GM19438 (cell line): ENCODE data around the gene MFGE8.

Experiments
- ATAC-seq: cut with Tn5 transposase; IDR thresholded peaks from one replicate; pipeline ENCODE4 v1.9.1; 2021; ENCODE audit warnings: low read depth; ENCODE audit not compliant: unreplicated experiment

Gene MFGE8

DNA sequence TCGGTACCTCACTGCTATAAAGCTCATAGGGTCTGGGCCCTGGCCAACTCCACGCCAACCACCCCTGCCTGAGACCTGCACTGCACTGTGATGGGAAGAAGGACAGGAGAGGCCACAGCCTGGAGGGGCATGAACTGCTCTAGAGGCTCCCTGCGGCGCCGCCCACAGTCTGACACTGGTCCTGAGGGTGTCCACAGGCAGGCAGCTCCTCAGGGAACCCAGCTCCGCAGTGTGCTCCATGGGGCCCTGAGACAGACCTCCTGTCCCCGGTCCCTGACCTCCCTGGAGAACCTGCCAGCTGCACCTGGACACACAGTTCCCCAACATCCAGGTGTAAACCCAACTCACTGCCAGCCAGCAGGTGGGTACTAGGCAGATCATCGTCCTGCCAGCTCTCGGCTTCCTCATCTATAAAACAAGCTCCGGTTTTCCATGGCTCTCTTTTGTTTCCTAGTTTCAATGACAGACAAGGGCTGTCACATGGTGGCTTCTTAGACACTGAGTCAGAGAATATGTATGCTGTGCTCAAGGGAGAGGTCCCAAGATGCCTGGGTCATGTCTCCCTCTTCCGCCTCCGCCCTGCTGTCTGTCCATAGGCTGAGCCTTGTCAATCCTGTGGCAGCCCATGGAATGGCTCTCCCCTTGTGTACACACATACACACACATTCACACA is 12.7 kb downstream of the MFGE8 start:
- ATAC-seq, result no peak

DNA sequence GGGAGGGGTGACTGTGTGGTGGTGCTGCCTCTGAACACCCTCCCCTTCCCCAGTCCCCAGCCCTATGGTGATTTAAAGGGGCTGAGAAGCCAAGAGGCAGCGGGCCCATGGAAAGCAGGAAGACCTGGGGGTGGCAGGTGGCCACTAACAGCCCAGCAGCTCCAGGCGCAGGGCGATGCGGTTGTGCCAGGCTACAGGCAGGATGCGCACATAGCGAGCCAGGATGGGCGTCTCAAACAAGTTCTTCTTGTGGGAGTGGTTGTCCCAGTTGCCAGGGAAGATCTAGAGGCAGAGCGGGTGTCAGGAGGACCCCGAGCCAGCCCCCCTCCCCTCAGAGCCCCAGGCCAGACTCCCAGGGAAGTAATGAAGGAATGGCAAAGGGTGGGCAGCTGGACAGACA is 13.9 kb downstream of the MFGE8 start:
- no peak for ATAC-seq

DNA sequence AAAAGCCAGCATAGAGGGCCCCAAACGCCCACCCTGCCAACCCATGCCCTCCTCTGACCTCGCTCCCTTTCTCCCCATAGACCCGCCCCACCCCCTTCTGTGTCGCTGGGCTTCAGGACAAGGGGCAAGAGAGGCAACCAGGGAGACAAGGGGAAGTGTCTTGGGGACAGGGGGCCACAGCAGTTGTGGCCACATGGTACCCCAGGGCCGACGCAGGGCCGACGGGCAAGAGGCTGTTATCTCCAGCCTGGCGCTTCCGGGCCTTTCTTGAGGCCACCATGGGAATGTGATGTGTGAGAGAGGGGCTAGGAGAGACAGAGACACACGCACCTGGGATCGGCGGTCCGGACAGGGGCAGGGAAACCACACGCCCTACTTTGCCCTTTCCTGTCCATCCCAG is 14.4 kb downstream of the MFGE8 start:
- ATAC-seq, result no peak

DNA sequence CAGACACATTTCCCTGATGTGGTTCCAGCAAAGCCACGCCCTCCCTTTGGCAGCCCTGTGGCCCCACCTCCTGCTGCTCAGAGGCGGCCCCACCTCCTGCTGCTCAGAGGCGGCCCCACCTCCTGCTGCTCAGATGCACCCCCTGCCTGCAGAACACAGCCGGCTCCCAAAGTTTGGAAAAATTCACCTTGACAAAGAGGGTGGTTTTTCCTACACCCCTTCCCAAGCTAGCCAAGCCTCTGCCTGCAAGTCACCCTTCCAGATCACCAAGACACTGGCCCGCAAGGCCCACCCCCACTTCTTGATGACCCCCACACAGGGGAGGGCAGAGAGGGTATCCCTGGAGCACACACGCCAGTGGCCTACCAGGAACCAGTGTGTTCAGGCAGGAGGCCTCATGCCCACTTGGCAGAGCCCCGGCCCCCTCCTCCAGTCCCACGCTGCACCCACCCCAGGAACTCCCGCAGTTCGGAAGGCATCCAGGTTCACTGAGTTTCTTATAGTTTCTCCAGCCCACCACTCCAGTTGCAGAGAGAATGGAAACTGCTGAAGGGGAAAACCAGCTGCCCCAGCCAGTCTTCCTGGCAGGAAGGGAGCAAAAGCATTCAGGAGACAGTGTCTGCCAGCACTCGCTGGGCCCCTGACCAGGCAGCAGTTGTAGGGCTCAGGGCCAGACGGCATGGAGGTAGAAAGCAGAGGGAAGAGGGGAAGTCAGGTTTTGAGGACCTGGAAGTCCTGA is 15.6 kb downstream of the MFGE8 start:
- peak; percentile 52 for ATAC-seq

DNA sequence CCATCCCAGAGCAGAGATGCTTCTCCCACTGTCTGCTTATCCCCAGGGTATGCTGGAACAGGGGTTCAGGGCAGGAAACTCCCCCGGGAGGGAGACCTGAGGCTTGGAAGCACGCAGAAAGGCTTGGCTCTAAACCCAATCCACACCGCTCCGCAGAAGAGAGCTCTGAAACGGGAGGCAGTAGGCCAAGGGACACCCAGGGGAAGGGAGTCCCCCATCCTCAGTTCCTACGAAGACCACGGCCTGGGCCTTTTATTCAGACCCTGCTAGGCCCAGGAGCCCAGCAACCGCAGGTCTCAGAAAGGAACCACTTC is 16.1 kb downstream of the MFGE8 start:
- ATAC-seq, result no peak

DNA sequence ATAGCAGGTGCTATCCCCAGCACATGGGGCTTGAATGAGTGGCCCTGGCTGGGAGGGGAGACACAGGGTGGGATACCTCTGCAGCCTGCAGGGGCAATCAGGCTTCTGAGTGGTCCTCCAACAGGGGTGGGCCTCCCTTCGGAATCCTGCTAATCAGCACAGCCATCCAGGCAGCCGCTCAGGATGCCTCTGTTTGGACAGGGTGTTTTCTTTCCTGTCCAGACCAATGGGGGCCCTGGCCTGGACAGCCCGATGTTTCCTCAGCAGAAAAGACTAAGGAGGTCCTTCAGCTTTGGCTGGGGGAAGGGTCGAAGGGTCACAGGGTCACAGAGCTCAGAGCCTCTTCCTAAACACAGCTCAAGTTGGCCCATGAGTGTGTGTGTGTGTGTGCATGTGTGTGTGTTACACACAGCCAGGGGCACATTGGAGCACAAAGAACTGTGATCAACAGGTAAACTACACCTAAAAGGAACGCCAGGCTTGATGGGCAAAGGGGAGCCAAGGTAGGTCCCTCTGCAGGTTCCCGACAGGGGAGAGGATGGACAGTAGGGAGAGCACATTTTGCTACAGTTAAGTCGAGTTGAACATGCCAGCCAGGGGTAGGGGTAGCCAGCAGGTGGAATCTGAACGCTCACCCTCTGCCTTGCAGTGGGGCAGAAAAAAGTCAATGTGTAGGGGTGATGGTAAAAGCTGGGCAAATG is 16.7 kb downstream of the MFGE8 start:
- no peak for ATAC-seq

DNA sequence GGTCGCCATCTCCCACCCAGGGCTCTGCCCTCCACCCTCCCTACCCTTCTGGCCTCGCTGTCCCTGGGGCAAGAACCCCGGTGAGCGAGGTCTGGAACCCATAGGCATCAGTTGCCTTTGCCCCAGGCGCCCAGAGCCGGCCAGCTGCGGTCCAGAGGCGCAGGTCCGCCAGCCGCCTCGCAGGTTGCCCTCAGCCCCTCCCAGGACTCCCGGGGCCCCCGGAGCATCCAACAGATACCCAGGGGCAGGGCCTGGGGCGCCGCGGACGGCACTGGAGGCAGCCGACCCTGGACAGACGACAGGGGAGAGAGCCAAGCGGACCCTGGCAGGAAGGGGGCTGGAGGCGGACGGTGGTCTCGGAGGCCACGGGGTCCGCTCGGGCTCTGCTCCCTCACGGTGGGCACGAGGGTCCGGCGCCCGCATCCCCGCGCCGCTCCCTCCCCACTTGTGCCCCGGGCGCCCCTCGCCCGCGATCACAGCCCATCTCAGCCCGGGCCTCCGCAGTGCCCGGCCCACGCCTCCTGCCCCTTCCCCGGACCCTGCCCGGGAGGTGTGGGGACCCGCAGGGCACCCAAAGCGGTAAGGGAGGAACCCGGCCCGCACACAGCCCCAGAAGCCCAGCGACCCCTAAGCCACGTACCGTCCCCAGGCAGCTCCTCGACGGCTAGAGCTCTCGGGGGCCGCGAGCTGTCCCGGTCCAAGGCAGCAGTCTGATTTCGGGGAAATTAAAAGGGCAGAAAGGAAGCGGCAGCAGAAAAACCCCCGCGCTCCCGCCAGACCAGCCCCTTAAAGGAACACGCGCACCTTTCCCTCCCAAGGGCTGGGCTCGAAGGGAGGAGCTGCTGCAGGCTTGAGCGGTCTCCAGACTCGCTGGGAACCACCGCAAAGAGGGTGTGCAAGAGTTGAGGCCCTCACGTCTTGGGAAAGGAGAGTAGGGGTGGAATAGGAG is 18.1 kb downstream of the MFGE8 start, which contains the start of gene HAPLN3:
TSS of gene HAPLN3 (minus strand) at position 726 of the 949 bp plus-strand sequence. CDS start 8,246 bp downstream, outside the sequence.
- ATAC-seq, result peak; percentile 17

DNA sequence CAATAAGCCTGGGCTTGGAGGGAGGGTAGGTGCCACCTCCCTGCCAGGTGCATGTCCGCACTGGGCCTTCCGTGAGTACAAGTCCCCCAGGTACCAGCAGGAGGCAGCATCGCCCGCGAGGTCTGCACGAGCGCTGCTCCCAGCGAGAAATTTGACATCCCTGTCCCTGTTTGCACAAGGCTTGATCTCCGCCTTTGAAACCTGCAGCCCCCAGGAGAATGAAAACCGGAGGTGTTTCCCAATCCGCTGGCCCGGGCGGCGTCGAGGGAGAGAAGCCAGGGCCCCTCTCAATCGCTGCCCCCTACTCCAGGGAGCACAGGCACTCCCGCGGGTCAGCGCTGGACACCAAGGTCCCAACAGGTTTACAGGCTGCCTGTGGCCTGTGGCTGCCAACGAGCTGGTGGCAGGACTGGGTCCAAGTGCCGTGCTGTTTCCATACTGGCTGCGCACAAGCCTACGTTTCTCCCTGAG is 18.8 kb downstream of the MFGE8 start:
- ATAC-seq, result peak; percentile 55

DNA sequence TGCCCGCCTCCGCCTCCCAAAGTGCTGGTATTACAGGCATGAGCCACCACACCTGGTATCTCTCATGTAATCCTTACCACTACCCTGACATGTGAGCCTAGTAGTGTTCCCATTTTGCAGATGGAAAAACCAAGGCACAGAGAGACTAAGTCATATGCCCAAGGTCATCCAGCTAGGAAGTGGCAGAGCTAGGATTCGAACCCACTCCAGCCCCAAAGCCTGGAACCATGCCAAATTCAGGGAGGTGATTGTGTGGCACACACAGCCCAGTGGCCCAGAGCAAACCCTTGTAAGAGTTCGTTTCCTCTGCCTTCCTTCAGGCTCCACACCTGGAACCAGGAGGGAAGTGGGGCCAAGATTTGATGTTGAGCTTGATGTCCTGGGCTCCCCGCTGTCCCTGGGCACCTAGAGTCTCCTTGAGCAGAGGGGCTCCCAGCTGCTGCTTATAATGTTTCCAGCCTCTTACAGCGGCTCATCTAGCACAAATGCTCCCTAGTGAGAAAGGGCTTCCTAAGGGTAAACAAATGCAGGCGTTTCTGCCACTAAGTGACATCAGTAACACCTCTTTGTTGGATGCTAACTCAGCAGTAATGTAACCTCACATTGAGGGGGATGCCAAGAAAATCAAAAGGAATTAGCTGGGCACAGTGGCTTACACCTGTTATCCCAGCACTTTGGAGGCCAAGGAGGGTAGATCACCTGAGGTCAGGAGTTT is 21.5 kb downstream of the MFGE8 start:
- no peak for ATAC-seq

DNA sequence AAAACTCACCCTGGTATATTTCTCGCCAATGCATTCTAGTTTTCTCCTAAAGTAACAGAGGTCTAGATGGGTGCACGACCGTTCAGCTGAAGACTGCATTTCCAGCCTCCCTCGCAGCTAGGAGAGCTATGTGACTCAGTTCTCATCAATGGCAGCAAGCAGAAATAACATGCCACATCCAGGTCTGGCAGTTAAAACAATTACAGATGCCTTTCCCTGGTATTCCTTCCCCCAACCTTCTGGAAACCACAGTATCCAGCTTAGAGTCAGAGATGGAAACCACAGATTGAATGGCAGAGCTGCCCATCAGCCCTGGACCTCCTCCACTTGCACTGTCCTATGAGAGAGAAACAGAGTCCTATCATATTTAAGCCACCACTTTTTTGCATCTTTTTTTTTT is 22.7 kb downstream of the MFGE8 start:
- ATAC-seq, result no peak

DNA sequence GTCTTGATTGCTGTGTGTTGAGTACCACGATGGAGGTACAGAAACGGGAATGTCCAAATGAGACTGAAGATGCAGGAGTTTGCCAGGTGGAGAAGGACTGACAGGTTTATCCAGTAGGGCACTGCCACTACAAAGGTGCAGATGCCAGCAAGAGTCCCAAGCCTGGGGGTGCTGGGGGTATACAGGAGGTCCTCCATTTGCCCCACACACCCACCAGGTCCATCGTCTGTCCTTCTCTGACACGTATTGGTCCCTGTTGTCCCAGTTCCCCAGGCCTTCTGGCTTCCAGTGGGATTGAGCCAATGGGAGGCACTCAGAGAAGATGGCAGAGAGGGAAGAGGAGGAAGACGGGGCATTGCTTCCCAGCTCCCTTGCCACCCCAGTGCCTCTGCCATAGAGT is 24.5 kb downstream of the MFGE8 start:
- no peak for ATAC-seq

DNA sequence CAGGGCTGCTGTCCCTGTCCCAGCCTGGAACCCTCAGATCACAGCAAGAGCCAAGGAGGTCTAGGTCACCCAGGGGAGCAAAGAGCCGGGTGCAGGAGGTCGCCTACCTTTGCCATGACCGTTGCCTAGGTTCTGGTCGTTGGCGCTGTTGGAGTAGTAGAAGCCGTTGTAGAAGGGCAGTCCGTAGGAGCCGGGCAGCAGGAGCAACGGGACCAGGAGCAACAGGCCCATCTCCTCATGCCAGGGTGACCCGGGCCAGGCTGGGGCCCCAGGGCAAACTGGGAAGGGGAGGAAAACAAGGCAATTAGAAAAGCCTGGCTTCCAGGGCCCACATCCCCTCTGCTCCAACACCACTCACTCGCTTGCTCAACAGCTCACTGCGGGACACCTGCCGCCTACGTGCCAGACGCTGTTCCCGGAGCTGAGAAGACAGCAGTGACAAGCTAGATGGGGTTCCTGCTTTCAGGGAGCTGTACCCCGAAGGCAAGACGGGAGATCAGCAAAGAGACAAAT is 26.1 kb downstream of the MFGE8 start:
- ATAC-seq, result no peak

DNA sequence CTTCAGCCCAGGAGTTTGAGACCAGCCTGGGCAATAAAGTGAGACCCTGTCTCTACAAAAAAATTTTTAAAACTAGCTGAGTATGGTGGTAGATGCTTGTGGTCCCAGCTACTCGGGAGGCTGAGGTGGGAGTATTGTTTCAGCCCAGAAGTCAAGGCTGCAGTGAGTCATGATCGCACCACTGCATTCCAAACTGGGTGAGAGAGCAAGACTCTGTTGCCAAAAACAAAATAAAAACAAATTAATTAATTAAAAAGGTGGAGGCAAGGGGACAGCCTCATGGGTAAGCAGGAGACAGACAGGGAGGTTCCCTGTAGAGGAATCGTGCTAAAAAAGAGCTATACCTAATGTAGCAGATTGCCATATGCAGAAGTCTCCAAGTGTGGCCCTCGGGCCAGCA is 30.4 kb downstream of the MFGE8 start:
- no peak for ATAC-seq

DNA sequence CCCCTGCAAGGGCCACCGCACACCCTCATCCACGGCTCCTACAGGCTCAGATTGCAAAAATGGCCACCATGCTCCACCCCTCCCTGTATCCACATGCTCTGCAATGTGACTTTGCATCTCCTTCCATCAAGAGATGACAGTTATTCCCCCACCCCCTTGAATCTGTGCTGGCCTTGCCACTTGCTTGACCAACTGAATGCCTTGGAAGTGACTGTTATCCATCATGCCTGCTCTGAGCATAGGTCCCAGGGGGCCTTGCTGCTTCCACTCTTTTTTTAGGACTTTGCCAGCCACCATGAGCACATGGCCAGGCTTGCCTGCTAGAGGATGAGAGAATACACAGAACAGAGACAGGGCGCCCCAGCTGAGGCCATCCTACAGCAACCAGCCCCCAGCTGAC is 31.4 kb downstream of the MFGE8 start:
- no peak for ATAC-seq

DNA sequence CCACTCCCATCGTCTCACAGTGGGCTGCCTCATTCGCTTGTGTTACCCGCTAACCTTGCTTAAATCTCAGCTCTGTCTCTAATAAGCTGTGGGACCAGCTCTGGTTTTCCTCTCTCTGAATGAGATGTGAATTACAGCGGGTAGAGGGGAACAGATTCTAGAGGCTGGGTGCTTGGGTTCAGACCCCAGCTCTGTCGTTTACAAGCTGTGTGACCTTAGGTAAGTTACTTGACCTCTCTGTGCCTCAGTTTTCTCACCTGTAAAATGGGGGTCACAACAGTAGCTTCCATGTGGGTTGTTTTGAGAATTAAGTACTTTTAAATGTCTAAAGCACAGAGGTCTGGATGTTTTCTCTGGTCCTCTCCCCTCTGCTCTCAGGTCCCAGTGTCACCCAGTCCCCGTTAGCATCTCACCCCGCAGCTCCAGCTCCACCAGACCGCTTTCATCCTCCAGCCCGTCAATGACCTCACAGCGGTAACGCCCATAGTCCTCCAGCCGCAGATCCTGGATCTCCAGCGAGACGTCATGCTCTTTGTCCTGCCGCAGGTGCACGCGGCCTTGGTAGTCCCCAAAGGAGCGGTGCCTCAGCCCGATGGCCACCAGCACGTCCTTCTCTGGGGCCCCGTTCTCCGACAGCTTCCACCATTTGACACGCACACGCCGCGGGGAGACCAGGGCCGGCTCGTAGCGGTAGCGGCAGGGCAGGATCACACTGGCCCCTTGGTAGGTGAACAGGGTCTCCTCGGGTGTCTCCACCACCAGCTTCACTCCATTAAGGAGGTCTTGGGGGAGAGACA is 32.0 kb downstream of the MFGE8 start:
- no peak for ATAC-seq

DNA sequence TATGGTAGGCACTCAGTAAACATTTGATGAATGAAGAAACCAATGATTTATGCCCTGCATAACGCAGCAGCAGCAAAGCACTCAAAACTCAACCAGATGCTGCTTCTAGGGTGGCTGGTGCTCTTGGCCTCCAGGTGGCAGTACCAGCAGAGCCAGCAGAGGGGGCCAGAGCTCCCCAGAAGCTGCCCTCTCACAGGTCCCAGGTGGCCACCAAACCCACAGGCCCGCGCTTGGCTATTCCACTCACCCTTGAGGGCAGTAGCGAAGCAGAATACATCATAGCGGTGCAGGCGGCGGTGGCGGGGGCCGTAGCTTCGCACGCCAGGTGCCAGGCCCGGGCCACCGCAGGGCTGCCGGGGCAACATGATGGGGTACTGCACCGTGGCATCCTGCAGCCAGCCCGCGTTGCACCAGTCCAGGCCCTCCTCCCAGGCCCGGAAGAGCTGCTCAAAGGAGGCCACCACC is 34.4 kb downstream of the MFGE8 start:
- no peak for ATAC-seq

DNA sequence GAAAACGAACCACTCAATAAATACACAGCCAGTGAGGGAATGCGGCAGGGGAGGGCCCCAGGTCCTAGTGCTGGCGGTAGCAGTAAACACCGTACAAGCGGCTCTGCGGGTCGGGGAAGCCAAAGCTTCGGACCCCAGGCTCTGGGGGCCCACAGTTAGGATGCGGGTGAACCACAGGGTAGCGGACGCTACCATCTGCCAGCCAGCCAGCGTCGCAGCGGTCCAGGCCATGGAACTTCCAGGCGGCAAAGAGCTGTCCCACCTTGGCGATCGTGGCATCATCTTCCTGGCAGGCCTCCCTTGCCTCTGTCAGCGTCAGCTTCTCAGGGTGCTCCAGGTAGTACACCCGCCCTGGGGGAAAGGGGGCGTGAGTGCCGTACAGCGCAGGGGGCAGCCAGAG is 35.3 kb downstream of the MFGE8 start:
- ATAC-seq, result no peak

DNA sequence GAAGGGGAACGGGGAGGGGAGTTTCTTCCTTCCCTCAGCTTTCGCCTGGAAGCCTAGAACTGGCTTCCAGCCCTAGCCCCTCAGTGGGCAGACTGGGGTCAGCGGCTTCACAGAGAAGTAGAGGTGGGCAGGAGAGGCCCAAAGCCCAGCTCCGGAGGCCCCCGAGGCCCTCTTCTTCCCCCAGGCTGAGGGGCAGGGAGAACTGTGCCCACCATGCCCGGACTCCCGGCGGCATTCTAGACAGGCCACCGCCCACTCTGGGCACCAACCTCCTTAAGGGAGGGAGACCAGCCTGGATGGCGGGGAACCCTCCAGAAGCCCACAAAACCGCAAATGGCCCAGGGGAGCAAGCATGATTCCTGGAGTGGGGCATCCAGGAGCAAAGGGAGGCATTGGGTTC is 35.8 kb downstream of the MFGE8 start:
- no peak for ATAC-seq

DNA sequence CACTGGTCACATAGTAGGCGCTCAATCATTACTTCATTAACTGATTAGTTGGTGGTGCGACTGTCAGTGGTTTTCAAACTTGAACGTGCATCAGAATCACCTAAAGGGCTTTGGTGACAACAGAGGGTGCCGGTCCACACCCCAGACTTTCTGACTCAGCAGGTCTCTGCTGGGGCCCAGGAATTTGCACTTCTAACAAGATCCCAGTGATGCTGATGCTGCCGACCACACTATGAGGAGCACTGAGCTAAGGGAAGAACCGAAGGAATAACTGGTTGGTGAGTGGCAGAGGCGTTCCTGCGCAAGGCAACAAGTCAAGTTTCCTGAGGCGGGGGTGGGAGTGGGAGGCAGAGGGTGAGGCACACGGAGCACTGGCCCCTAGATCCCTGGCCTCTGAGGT is 36.6 kb downstream of the MFGE8 start:
- no peak for ATAC-seq
